Hippocampal formation (tissue), 2 donors: ENCODE data around the gene DOCK4.

Experiments used
- DNase-seq, 2 donors: peaks; one replicate each; lab custom pipeline; 2025; lab: John Stamatoyannopoulos, UW

DOCK4 gene

DNA sequence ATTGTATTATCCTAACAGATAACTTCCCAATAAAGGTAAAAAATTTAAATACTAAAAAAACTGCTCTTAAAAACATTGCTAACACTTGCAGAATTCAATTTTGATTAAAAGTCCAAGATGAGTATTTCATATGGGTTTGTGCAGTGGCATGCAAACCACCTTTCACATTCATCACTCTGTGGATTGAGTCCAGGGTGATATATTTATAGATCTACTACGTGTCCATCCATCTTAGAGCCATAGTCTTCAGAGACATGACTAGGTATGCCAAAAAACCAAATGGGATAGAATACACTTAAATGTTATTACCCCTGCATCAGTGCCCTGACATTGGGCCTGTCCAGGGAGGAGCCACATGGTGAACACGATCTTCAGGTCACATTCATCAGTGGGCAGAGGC lies 96.0 kb downstream of the DOCK4 start:
- DNase-seq: no peak

- DNase-seq: no peak
These were observed 97.2 kb downstream of the DOCK4 start for GRCh38 chr7:112108981-112109380.

- DNase-seq: no peak
These were observed 100.3 kb downstream of the DOCK4 start for GRCh38 chr7:112105584-112106530.

GRCh38 chr7:112104120-112104519 lies 102.1 kb downstream of the DOCK4 start:
- DNase-seq: no peak

GRCh38 chr7:112103246-112103645 lies 103.0 kb downstream of the DOCK4 start:
- no peak for DNase-seq

DNA sequence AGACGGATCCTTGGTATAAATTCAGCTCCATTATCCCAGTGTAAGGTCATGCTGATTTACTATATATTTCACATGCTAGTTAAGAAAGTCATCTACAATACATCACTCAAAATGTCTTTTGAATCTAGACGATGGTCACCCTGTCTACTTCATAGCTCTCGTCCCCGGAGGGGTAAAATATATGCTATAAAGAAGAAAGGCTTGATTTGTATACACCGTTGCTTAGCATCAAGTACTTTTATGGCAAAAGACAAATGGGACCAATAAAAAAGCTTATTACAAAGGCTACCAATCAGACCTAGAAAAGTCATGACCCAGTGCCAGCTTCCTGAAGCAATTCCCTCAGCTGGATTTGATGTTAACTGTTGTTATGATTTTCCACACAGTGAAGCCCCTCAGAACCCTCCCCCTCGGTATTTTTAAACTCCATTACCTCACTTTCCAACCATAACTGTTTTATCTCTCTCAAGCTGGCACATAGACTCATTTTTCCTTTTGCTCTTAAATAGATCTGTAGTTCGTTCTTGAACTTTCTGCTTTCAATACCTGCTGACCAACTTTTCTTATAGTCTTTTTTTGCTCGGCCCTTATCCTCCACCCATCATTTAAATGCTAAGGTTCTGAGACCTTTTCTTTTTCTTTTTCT lies 104.9 kb downstream of the DOCK4 start:
- no peak for DNase-seq

- DNase-seq: no peak
These were observed 108.7 kb downstream of the DOCK4 start for GRCh38 chr7:112097524-112097923.

DNA sequence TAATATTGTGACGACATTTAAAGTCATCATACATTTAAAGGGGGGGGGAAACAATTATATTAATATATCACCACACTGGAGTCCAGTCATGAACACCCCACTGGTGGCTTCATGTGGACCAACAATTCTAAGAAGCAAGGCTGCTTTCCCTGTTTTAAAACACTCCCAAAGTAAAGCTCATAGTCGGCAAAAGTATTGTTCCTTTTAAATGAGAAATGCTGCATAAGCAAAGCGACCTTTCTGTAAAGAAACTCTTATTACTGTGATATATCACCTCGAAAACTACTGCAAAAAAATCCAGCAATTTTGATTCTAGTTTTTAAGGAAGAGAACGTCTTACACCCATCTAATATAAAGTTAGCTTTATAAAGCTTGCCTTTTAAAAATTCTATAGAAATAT lies 112.8 kb downstream of the DOCK4 start:
- DNase-seq: no peak

GRCh38 chr7:112092709-112093395 lies 113.3 kb downstream of the DOCK4 start:
- DNase-seq: no peak

- no peak for DNase-seq
These were observed 113.9 kb downstream of the DOCK4 start for GRCh38 chr7:112092306-112092705.

GRCh38 chr7:112091768-112092167 lies 114.4 kb downstream of the DOCK4 start:
- no peak for DNase-seq

DNA sequence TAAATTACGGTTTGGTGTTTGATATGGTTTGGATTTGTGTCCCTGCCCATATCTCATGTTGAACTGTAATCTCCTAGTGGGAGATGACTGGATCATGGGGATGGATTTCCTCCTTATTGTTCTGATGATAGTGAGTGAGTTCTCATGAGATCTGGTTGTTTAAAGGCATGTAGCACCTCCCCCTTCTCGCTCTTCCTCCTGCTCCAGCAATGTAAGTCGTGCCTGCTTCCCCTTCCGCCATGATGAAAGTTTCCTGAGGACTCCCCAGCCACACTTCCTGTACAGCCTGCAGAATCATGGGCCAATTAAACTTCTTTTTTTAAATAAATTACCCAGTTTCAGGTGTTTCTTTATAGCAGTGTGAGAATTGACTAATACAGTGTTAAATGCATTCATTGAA lies 116.6 kb downstream of the DOCK4 start:
- no peak for DNase-seq

- no peak for DNase-seq
These were observed 117.6 kb downstream of the DOCK4 start for GRCh38 chr7:112088484-112089016.

DNA sequence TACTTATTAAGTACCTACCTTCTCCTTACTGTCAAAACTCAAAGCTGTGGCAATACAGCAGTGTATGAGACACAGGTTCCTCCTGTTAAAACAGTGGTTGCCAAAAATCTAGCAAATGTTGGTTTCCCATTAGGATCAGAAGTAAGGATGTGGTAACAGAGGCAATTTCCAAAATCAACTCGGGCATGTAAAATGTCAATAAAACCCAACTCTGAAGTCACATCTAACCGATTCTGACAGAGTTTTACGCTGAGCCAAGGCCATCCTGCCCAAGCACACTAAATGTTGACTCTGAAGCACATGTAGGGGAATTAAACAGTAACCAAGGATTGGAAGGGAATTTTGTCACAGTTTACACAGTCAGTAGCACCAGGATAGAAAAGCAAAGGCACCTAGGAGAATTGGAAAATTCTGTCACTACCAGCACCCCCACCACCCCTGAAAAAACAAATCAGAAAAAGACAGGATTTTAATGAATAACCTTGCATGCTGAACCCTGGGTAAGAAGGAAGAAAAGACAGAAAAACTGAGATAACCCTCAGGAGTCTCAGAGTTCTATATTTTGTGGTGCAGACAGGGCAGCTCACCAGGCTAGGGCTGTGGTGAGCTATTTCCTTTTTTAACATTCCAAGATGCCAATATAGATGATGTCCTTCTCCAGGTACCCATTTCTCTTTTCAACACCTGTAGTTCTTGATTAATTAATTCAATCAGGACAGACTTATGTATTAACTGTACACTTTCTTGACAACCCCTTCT lies 119.5 kb downstream of the DOCK4 start:
- no peak for DNase-seq

- no peak for DNase-seq
These were observed 121.7 kb downstream of the DOCK4 start for GRCh38 chr7:112084520-112084971.

DNA sequence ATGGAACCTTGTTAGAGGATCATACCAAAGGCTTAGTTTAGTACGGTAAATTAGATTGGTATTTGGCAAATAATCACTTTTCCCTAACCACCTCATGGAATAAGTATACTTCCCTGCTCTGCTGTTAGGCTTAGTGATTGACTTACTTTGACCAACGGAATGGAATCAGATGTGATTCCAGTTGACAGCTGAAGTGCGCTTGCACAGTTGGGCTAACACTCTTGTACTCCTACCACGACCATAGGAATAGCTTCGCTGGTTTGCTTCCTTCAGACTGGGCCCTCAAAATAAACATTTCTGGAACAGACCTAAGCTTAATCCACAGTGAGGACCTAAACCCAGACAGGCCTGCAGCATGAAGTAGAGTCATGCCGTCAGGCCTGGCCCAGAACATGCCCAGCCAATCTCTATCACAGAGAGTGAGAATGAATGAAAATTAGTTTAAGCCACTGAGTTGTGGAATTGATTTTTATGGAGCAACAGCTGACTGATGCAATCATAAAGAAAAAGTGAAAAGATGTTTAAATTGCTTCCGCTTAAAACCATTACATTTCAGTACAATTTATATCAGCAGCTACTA lies 122.3 kb downstream of the DOCK4 start:
- no peak for DNase-seq

DNA sequence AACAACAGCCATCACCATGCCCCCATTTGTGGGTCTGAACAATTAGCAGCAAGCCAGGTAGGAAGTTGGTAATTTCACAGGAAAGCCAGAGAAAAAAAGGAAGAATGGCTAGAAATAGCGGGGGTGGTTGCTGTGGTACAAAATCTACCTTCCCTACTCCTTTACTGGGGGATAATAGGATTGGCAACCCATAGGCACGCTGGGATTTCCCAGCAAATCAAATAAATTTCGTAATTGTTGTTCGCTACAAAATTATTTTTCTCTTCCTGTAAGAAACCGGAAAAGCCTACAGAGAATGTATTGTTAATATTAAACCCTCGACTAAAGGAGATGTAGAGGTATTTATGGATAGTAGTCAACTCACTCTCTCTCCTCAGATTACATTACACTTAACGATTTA lies 123.9 kb downstream of the DOCK4 start:
- DNase-seq: no peak

GRCh38 chr7:112081778-112082177 lies 124.4 kb downstream of the DOCK4 start:
- DNase-seq: no peak

DNA sequence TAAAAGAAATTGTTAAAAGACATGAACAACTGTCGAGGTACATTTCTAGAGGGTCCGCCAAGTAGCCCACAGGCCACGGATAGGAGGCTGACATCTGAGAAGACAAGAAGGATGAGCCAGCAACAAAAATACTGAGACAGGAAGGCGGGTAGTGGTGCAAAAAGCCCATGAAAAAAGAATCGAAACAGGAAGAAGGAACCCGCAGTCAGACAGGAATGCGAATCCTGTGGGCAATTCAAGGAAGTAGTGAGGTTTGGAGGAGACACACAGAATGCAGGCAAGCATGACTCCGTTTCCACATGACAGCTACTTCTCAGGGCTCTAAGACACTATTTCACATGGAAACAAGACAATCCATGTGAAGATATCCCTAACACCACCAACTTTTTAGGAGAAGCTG lies 125.2 kb downstream of the DOCK4 start:
- DNase-seq: peak; percentile 32 to 35

- DNase-seq: peak in 1 of 2 donors; percentile 38
These were observed 125.8 kb downstream of the DOCK4 start for GRCh38 chr7:112080441-112080840.

- no peak for DNase-seq
These were observed 126.5 kb downstream of the DOCK4 start for GRCh38 chr7:112079673-112080072.
